HFF-Myc (cell line): ENCODE results near the gene NOC4L.

ENCODE experiments used
- DNase-seq: peaks from one replicate; pipeline ENCODE4 v3.0.0-alpha.2; 2011; ENCODE audit warnings: low read depth; ENCODE audit errors: extremely low read depth
- H3K4me3 ChIP-seq: replicated peaks from 2 replicates; pipeline ENCODE4 v1.5.1; 2011; ENCODE audit warnings: low read depth, mild to moderate bottlenecking, control low read depth, low read length
- CTCF ChIP-seq: IDR thresholded peaks from 2 replicates; pipeline ENCODE4 v1.5.1; 2012; ENCODE audit warnings: mild to moderate bottlenecking, low read depth, low read length, control low read depth; ENCODE audit errors: missing control alignments

Gene NOC4L

DNA sequence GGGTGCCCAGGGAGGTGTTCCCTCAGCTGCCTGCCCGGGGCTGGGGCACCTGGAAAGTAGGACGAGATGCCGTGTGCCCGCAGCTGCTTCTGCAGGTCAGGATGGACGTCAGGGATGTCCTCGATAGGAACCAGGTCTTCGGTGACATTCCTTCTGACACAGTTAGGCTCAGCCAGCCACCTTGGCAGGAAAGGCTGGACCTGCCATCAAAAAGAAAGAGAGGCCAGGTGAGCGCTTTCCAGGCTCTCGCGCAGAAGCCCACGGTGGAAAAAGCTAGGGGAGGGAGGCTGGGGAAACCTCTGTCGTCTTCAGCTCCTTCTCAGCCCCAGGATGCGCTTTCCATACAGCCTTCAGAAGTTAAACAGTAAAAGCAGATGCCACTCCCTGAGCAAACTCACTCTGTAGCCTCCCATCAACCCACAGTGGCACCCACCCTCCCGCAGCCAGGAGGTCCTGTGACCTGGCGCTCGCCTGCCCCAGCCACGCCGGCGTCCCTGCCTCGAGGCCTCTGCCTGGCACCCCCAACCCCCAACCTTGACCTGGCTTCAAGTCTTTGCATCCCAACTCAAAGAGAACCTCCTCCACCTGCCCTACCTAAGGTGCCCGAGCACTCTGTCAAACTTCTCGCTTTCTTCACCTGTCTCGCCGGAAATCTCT, 1.4 kb upstream of the NOC4L start:
- no peak for DNase-seq
- no peak for TF ChIP-seq CTCF
- peak overlapping the region; percentile 96 for H3K4me3 ChIP-seq

GRCh38 chr12:132143336-132144071, 753 bp upstream of the NOC4L start:
- no peak for TF ChIP-seq CTCF
- H3K4me3 ChIP-seq: peak overlapping the region; percentile 96
- no peak for DNase-seq

DNA sequence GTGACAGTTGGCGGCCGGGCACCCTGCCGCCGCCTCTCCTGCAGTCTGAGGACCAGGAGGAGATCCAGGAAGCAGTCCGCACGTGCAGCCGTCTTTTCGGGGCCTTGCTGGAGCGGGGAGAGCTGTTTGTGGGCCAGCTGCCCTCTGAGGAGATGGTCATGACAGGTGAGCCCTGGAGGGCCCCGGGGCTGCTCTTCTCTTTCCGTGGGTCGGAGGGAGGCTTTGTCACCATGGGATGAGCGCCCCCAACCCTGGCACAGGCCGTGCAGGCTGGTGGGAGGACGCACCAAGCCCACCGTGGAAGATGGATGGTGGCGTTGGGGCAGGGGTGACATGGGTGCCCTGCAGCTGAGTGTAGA, 532 bp downstream of the NOC4L start:
- TF ChIP-seq CTCF: no peak
- DNase-seq: no peak

DNA sequence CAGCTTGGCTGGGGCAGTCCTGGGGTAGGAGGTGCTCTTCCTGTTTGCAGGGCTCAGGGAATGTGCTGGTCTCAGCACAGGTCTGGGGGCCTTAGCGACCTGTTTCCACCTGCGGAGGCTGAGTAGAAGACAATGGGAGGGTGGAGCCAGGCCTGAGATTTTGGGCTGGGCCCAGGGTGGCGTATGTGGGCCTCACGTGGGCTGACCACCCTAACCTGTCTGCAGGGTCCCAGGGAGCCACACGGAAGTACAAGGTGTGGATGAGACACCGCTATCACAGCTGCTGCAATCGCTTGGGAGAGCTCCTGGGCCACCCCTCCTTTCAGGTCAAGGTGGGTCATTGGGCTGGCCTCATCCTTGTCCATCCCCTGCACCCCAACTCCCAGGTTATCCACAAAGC, 1.1 kb downstream of the NOC4L start:
- no peak for TF ChIP-seq CTCF
- no peak for DNase-seq
- peak overlapping the region; percentile 96 for H3K4me3 ChIP-seq

More for the DNA sequence above, 532 bp downstream of the NOC4L start:
- peak overlapping the region; percentile 96 for H3K4me3 ChIP-seq

DNA sequence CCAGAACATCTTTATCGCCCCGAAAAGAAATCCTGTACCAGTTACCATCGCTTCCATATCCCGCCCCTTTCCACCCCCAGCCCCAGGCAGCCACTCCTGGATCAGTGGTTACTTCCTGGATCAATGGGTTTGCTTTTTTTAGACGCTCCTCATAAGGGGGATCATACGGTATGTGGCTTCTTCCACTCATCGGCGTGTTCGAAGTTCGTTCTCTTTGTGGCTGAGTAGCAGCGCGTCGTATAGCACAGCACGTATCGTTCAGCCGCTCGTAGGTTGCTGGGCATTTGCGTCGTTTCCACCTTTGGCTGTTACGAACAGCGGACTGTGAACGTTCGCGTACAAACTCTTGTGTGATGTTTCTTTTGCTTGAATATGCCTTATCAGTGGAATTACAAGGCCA, 1.8 kb downstream of the NOC4L start:
- no peak overlapping the region for H3K4me3 ChIP-seq
- no peak for DNase-seq
- TF ChIP-seq CTCF: no peak

GRCh38 chr12:132146772-132147422, 2.6 kb downstream of the NOC4L start:
- no peak for TF ChIP-seq CTCF
- no peak overlapping the region for H3K4me3 ChIP-seq
- no peak for DNase-seq
